Tibial nerve (tissue), 4 donors: ENCODE data around the gene SLC2A4RG.

ENCODE experiments used
- EP300 ChIP-seq, 2 donors: sonication (generic); formaldehyde crosslinking; IDR thresholded peaks; one replicate each; pipeline ENCODE4 v1.6.1; 2017; ENCODE audit warnings: antibody characterized with exemption in 2 of 2, mild to moderate bottlenecking in 1 of 2
- POLR2A ChIP-seq, 2 donors: fragments of 450-650 bp; IDR thresholded peaks; one replicate each; pipeline ENCODE4 v1.6.1; 2017; ENCODE audit warnings: antibody characterized with exemption in 2 of 2, mild to moderate bottlenecking in 2 of 2, moderate library complexity in 2 of 2
- TF ChIP-seq, protein P1 (sequence below), 5 experiments: fragments of 200-600 bp in 3 of 5; fragments of 450-650 bp in 2 of 5; sonication (generic) in 3 of 5; IDR thresholded peaks; one replicate each; pipeline ENCODE4 v1.5.1; 2016 to 2019; ENCODE audit warnings: antibody characterized with exemption in 5 of 5, mild to moderate bottlenecking in 3 of 5, moderate library complexity in 2 of 5

- TF ChIP-seq, protein P1, sequence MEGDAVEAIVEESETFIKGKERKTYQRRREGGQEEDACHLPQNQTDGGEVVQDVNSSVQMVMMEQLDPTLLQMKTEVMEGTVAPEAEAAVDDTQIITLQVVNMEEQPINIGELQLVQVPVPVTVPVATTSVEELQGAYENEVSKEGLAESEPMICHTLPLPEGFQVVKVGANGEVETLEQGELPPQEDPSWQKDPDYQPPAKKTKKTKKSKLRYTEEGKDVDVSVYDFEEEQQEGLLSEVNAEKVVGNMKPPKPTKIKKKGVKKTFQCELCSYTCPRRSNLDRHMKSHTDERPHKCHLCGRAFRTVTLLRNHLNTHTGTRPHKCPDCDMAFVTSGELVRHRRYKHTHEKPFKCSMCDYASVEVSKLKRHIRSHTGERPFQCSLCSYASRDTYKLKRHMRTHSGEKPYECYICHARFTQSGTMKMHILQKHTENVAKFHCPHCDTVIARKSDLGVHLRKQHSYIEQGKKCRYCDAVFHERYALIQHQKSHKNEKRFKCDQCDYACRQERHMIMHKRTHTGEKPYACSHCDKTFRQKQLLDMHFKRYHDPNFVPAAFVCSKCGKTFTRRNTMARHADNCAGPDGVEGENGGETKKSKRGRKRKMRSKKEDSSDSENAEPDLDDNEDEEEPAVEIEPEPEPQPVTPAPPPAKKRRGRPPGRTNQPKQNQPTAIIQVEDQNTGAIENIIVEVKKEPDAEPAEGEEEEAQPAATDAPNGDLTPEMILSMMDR (IDR thresholded peaks at IDR 0.05) = no peak
- TF ChIP-seq POLR2A (IDR thresholded peaks at IDR 0.05) (no peak), EP300 (IDR thresholded peaks at IDR 0.05) (no peak)
Measured at GRCh38 chr20:63733117-63733516, 6.5 kb upstream of the SLC2A4RG start.
